HG02763 (cell line): Measurements from ENCODE around the gene U2SURP.
"Not testable (repeated sequence)": the region's sequence is repeated elsewhere in the genome, so short reads cannot be mapped to it uniquely, and the experiment has no call there.

Source experiments
- ATAC-seq: cut with Tn5 transposase; IDR thresholded peaks from one replicate; pipeline ENCODE4 v1.9.1; 2021; ENCODE audit warnings: mild to moderate bottlenecking, moderate library complexity; ENCODE audit not compliant: unreplicated experiment

U2SURP gene

GRCh38 chr3:143010024-143010423 is 8.7 kb downstream of the U2SURP start:
- no peak for ATAC-seq

- ATAC-seq: no peak
Observed at GRCh38 chr3:143011705-143012104, 10.3 kb downstream of the U2SURP start.

DNA sequence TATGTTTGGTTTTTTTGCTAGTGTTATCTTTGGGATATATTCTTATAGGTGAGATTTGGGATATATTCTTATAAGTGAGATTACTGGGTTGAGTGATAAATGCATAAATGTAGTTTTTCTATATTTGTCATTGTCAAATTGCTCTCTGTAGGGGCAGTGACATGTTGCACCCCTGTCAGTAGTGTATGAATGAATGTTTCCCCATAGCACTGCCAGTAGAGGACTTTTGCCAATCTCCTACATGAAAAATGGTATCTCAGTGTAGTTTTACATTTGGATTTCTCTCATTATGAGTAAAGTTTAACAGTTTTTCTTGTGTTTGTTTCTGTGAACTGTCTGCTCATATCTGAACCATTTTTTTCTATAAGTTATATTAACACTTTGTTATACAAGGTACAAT is 13.6 kb downstream of the U2SURP start:
- no peak for ATAC-seq

- ATAC-seq: no peak
Observed at GRCh38 chr3:143016321-143016972, 15.1 kb downstream of the U2SURP start.

GRCh38 chr3:143024351-143024960 is 23.1 kb downstream of the U2SURP start:
- no peak for ATAC-seq

- ATAC-seq: no peak
Observed at GRCh38 chr3:143031327-143031726, 30.0 kb downstream of the U2SURP start.

GRCh38 chr3:143031796-143032387 is 30.5 kb downstream of the U2SURP start:
- not testable (repeated sequence) for ATAC-seq

- no peak for ATAC-seq
Observed at GRCh38 chr3:143035466-143036211, 34.3 kb downstream of the U2SURP start.

- ATAC-seq: no peak
Observed at GRCh38 chr3:143036557-143036956, 35.2 kb downstream of the U2SURP start.

GRCh38 chr3:143037867-143038266 is 36.5 kb downstream of the U2SURP start:
- ATAC-seq: no peak

GRCh38 chr3:143040261-143040879 is 39.0 kb downstream of the U2SURP start:
- ATAC-seq: no peak

- no peak for ATAC-seq
Observed at GRCh38 chr3:143041903-143042302, 40.5 kb downstream of the U2SURP start.

DNA sequence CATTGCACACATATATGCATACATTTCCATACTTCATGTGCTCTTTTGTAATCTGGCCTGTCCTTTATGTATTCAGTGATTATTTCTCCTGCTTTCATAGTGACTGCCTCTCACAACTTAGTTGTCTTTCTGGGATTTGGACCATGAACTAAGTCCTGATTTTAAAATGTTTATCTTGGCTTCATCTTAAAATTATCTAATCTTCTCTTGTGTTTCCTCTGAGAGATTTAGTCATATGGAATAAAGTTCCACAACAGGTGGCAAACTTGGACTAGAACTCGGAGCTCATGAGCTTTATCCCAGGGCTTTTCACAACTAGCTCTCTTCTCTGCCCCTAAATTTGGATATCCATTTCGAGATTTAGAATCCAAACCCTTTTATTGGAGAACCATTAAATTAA is 44.3 kb downstream of the U2SURP start:
- ATAC-seq: no peak

GRCh38 chr3:143046075-143046474 is 44.7 kb downstream of the U2SURP start:
- not testable (repeated sequence) for ATAC-seq

GRCh38 chr3:143054011-143054410 is 52.6 kb downstream of the U2SURP start:
- no peak for ATAC-seq

DNA sequence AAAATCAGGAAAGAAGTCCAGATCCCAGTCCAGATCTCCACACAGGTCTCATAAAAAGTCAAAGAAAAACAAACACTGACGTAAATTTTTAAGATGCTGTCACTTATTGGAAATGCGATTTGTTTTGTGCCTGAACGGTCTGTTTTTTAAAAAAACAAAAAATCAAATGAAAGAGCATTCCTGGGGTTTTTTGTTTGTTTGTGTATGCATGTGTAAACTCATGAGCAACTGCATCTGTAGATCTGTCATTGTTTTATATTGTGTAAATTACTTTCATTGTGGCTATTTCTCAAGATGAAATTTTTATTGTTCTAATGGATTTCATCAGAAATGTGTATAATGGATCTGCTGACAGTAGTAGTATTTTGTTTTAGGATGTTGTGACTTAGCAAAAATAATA is 55.0 kb downstream of the U2SURP start:
- ATAC-seq: no peak

DNA sequence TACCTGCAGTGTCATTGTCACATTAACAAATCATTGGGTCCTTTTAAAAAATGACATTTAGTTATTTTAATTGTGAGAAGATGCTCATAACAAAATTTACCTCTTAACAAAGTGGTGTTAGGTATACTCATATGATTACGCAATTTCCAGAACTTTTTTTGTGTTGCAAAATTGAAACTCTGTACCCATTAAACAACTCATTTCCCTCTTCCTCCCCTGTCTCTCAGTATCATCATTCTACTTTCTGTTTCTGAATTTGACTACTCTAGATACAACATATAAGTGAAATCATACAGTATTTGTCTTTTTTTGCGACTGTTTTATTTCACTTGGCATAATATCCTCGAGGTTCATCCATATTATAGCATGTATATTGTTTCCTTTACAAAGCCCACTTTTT is 59.5 kb downstream of the U2SURP start:
- peak; percentile 85 for ATAC-seq

GRCh38 chr3:143063018-143063417 is 61.6 kb downstream of the U2SURP start:
- no peak for ATAC-seq

- ATAC-seq: no peak
Observed at GRCh38 chr3:143064777-143065176, 63.4 kb downstream of the U2SURP start.

DNA sequence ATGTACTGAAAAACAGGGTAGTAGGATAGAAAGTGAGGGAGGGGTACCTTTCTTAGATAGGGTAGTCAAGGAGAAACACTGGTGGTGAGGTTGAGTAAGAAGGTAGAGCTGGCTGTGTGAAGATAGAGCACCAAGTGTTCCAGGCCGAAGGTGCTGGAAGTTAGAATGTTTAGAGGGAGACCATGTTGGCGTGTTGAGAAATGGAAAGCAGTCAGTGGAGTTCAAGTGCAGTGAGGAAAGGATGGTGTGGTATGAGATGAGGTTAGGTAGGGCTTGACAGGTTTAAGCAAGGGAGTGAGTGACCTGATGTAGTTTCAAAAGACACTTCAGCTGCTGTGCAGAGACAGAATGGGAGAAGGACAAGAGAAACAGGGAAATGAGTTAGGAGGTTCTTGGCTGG is 64.0 kb downstream of the U2SURP start:
- no peak for ATAC-seq

- no peak for ATAC-seq
Observed at GRCh38 chr3:143066033-143066432, 64.7 kb downstream of the U2SURP start.
